Skin epidermis (tissue), 12 donors: ENCODE measurements around the gene OSM.

Experiments
- H3K27ac ChIP-seq, 21 experiments: fragments of 200-600 bp; sonication (generic) in 11 of 21; one replicate each; pipeline ENCODE4 v1.5.0; 2020; ENCODE audit warnings: mild to moderate bottlenecking in 3 of 21, inconsistent platforms in 2 of 21, moderate library complexity in 2 of 21
- H3K4me3 ChIP-seq, 7 experiments: fragments of 200-600 bp; sonication (generic) in 2 of 7; one replicate each; pipeline ENCODE4 v1.5.0; 2020; ENCODE audit warnings: inconsistent platforms in 2 of 7, mild to moderate bottlenecking in 2 of 7, moderate library complexity in 1 of 7

The OSM gene

GRCh38 chr22:30272781-30273601 lies 6.3 kb upstream of the OSM start:
- no peak overlapping the region for H3K27ac ChIP-seq
- no peak overlapping the region for H3K4me3 ChIP-seq

GRCh38 chr22:30270832-30271231 lies 4.2 kb upstream of the OSM start:
- H3K27ac ChIP-seq = peak overlapping the region in 4 of 21 experiments; percentile 25 to 58 (median 46)

GRCh38 chr22:30268331-30268730 lies 1.7 kb upstream of the OSM start:
- no peak overlapping the region for H3K4me3 ChIP-seq
- peak overlapping the region in 11 of 21 experiments; percentile 18 to 89 (median 76) for H3K27ac ChIP-seq

More at GRCh38 chr22:30270832-30271231, 4.2 kb upstream of the OSM start:
- H3K4me3 ChIP-seq = no peak overlapping the region

GRCh38 chr22:30267382-30268302 lies 991 bp upstream of the OSM start:
- H3K4me3 ChIP-seq = peak overlapping the region in 5 of 7 experiments; percentile 3 to 44 (median 37)
- peak overlapping the region in 18 of 21 experiments; percentile 54 to 89 (median 76) for H3K27ac ChIP-seq

- Histone ChIP-seq H3K4me3 (peak overlapping the region; percentile 13 to 44 (median 37)), H3K27ac (peak overlapping the region in 20 of 21 experiments; percentile 1 to 89 (median 75))
Measured at GRCh38 chr22:30265823-30266444, 717 bp downstream of the OSM start.

GRCh38 chr22:30265131-30265720 lies 1.4 kb downstream of the OSM start:
- Histone ChIP-seq H3K27ac (peak overlapping the region in 14 of 21 experiments; percentile 56 to 89 (median 78)), H3K4me3 (peak overlapping the region in 3 of 7 experiments; percentile 32 to 44 (median 37))

GRCh38 chr22:30263883-30264282 lies 2.8 kb downstream of the OSM start:
- H3K4me3 ChIP-seq = no peak overlapping the region
- H3K27ac ChIP-seq = peak overlapping the region in 2 of 21 experiments; percentile 2 to 17

- H3K4me3 ChIP-seq = peak overlapping the region in 3 of 7 experiments; percentile 1 to 11 (median 3)
- peak overlapping the region in 8 of 21 experiments; percentile 2 to 51 (median 20) for H3K27ac ChIP-seq
Measured at GRCh38 chr22:30262917-30263741, 3.5 kb downstream of the OSM start.

- Histone ChIP-seq H3K4me3 (no peak overlapping the region), H3K27ac (peak overlapping the region in 2 of 21 experiments; percentile 51 to 73)
Measured at GRCh38 chr22:30262112-30262511, 4.5 kb downstream of the OSM start.

GRCh38 chr22:30261134-30261533 lies 5.5 kb downstream of the OSM start:
- no peak overlapping the region for H3K27ac ChIP-seq

GRCh38 chr22:30260682-30261081 lies 6.0 kb downstream of the OSM start:
- H3K4me3 ChIP-seq = no peak overlapping the region
- H3K27ac ChIP-seq = no peak overlapping the region

More at GRCh38 chr22:30261134-30261533, 5.5 kb downstream of the OSM start:
- no peak overlapping the region for H3K4me3 ChIP-seq

GRCh38 chr22:30260276-30260675 lies 6.4 kb downstream of the OSM start:
- no peak overlapping the region for H3K27ac ChIP-seq
- H3K4me3 ChIP-seq = no peak overlapping the region

- Histone ChIP-seq H3K27ac (peak overlapping the region in 3 of 21 experiments; percentile 33 to 75 (median 47)), H3K4me3 (no peak overlapping the region)
Measured at GRCh38 chr22:30254314-30254713, 12.3 kb downstream of the OSM start.

GRCh38 chr22:30253205-30253852 lies 13.3 kb downstream of the OSM start:
- H3K27ac ChIP-seq = peak overlapping the region in 11 of 21 experiments; percentile 7 to 75 (median 43)
- H3K4me3 ChIP-seq = no peak overlapping the region

GRCh38 chr22:30252411-30253204 lies 14.0 kb downstream of the OSM start:
- peak overlapping the region in 16 of 21 experiments; percentile 0 to 75 (median 38) for H3K27ac ChIP-seq
- no peak overlapping the region for H3K4me3 ChIP-seq

GRCh38 chr22:30251711-30252110 lies 14.9 kb downstream of the OSM start:
- H3K27ac ChIP-seq = peak overlapping the region in 10 of 21 experiments; percentile 8 to 75 (median 41)
- H3K4me3 ChIP-seq = no peak overlapping the region

- Histone ChIP-seq H3K4me3 (no peak overlapping the region), H3K27ac (peak overlapping the region in 7 of 21 experiments; percentile 4 to 75 (median 22))
Measured at GRCh38 chr22:30250661-30251267, 15.9 kb downstream of the OSM start.
